OCI-LY3 (cell line): ENCODE data around the gene C1orf122.

Experiments used
- H2AFZ ChIP-seq: fragments of 200-600, 300-600 bp; shearing (Covaris generic); 2 replicates; pipeline ENCODE4 v1.6.0; 2014; ENCODE audit warnings: antibody characterized with exemption, low read depth, low read length
- H3K27ac ChIP-seq: fragments of 200-600, 300-600 bp; sonication (generic); 2 replicates; pipeline ENCODE4 v1.5.1; 2014; ENCODE audit warnings: mild to moderate bottlenecking, low read length, moderate library complexity, mixed read lengths
- H3K27me3 ChIP-seq: fragments of 200-600, 300-600 bp; sonication (generic); 2 replicates; pipeline ENCODE4 v1.6.1; 2014; ENCODE audit warnings: low read depth, low read length, mixed read lengths
- H3K36me3 ChIP-seq: fragments of 200-600, 300-600 bp; sonication (generic); replicated peaks from 2 replicates; pipeline ENCODE3; 2014; ENCODE audit warnings: low read depth, low read length, mixed read lengths
- H3K4me1 ChIP-seq: fragments of 300-600, 200-600 bp; sonication (generic); 2 replicates; pipeline ENCODE4 v1.6.1; 2014; ENCODE audit warnings: low read length, mixed read lengths
- H3K4me2 ChIP-seq: fragments of 200-600, 300-600 bp; sonication (generic); 2 replicates; pipeline ENCODE4 v1.6.1; 2014; ENCODE audit warnings: low read length, mixed read lengths
- H3K4me3 ChIP-seq: fragments of 300-600, 200-600 bp; sonication (generic); 2 replicates; pipeline ENCODE4 v1.5.1; 2014; ENCODE audit warnings: antibody characterized with exemption, mild to moderate bottlenecking, low read length, moderate library complexity
- H3K79me2 ChIP-seq: fragments of 300-600, 200-600 bp; shearing (Covaris generic); 2 replicates; pipeline ENCODE4 v1.6.1; 2014; ENCODE audit warnings: mild to moderate bottlenecking, low read length, mixed read lengths
- H3K9ac ChIP-seq: fragments of 300-600, 200-600 bp; shearing (Covaris generic); 2 replicates; pipeline ENCODE4 v1.6.0; 2014; ENCODE audit warnings: mild to moderate bottlenecking, low read length, moderate library complexity
- H3K9me3 ChIP-seq: fragments of 200-600, 300-600 bp; shearing (Covaris generic); 2 replicates; pipeline ENCODE4 v1.6.1; 2014; ENCODE audit warnings: low read length, mixed read lengths; ENCODE audit not compliant: insufficient read depth
- H4K20me1 ChIP-seq: fragments of 200-600, 300-600 bp; sonication (generic); 2 replicates; pipeline ENCODE4 v1.6.1; 2016; ENCODE audit warnings: low read length, mixed read lengths; ENCODE audit not compliant: insufficient read depth
- EZH2phosphoT487 ChIP-seq: fragments of 200-600 bp; shearing (Covaris generic); IDR thresholded peaks from 2 replicates; pipeline ENCODE4 v1.6.1; 2018; ENCODE audit warnings: antibody characterized with exemption, mixed run types, low read depth
- TF ChIP-seq, protein P1 (sequence below): fragments of 200-600, 300-600 bp; sonication (generic); IDR thresholded peaks from 2 replicates; pipeline ENCODE4 v1.5.1; 2014; ENCODE audit warnings: antibody characterized with exemption, low read length, low read depth

Gene C1orf122

DNA sequence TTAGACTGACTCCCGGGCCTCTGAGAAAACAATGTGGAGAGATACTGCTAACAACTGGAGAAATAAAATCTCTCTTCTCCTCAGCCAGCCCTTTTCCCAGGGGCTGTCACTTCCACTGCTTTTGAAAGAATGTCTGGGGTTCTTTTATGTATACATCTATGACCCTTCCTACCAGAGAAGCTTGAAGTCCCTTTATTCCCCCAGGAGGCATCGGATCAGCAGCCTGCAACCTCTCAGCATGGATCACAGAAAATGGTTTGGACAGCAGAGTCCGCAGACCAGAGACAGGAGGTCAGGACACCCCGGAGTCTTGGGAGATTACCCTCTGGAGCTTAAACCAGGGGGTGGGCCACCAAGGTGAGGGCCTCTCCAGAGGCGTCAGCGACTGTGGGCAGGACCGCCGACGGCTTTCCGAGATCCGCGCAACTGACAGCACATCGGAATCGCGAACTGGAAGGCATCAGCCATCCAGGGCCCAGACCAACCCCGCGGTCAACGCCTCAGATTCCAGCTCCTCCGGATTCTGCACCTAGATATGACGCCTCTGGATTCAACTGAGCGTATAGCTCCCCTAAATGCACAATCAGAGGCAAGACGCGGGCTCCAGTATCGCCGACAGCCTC, 43.7 kb upstream of the C1orf122 start:
- H3K27ac ChIP-seq = no peak overlapping the region
- no peaks in the 10 kb centered on the region for H3K9me3 ChIP-seq
- H3K9ac ChIP-seq = no peak overlapping the region
- no peaks in the 10 kb centered on the region for H4K20me1 ChIP-seq
- H3K36me3 ChIP-seq = no peaks in the 10 kb centered on the region
- H3K27me3 ChIP-seq = peaks cover 16% of the 10 kb centered on the region
- no peak overlapping the region for H3K4me3 ChIP-seq
- H2AFZ ChIP-seq = no peak overlapping the region
- TF ChIP-seq, protein P1, sequence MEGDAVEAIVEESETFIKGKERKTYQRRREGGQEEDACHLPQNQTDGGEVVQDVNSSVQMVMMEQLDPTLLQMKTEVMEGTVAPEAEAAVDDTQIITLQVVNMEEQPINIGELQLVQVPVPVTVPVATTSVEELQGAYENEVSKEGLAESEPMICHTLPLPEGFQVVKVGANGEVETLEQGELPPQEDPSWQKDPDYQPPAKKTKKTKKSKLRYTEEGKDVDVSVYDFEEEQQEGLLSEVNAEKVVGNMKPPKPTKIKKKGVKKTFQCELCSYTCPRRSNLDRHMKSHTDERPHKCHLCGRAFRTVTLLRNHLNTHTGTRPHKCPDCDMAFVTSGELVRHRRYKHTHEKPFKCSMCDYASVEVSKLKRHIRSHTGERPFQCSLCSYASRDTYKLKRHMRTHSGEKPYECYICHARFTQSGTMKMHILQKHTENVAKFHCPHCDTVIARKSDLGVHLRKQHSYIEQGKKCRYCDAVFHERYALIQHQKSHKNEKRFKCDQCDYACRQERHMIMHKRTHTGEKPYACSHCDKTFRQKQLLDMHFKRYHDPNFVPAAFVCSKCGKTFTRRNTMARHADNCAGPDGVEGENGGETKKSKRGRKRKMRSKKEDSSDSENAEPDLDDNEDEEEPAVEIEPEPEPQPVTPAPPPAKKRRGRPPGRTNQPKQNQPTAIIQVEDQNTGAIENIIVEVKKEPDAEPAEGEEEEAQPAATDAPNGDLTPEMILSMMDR = no peak
- no peak for TF ChIP-seq EZH2phosphoT487
- H3K4me2 ChIP-seq = no peak overlapping the region
- H3K79me2 ChIP-seq = no peaks in the 10 kb centered on the region
- H3K4me1 ChIP-seq = peaks cover 6% of the 10 kb centered on the region

DNA sequence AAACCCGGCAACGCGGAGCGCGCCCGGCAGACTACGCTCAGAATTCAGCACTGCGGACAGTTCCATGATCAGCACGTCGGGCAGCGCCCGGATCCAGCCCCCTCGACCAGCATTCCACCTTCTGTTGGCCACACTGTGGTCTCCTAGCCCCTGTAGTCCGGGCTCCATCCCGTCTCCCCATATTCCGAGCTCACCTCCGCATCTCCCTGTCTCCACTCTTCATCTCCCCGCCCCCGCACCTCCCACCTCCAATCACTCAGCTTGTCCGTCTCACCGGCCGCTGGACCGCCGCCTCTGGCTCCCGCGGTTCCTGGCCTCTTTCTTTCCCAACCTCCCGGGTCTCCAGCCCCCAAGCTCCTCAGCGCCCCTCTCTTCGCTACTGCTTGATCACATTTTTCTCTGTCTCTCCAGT, 43.2 kb upstream of the C1orf122 start:
- Histone ChIP-seq H3K4me1 (peaks cover 6% of the 10 kb centered on the region), H3K4me2 (no peak overlapping the region), H3K79me2 (no peaks in the 10 kb centered on the region), H3K27me3 (peaks cover 19% of the 10 kb centered on the region), H2AFZ (no peak overlapping the region), H3K4me3 (no peak overlapping the region), H3K36me3 (no peaks in the 10 kb centered on the region), H3K9me3 (no peaks in the 10 kb centered on the region), H4K20me1 (no peaks in the 10 kb centered on the region), H3K9ac (no peak overlapping the region), H3K27ac (no peak overlapping the region)
- TF ChIP-seq, protein P1 = no peak
- TF ChIP-seq EZH2phosphoT487 = no peak

DNA sequence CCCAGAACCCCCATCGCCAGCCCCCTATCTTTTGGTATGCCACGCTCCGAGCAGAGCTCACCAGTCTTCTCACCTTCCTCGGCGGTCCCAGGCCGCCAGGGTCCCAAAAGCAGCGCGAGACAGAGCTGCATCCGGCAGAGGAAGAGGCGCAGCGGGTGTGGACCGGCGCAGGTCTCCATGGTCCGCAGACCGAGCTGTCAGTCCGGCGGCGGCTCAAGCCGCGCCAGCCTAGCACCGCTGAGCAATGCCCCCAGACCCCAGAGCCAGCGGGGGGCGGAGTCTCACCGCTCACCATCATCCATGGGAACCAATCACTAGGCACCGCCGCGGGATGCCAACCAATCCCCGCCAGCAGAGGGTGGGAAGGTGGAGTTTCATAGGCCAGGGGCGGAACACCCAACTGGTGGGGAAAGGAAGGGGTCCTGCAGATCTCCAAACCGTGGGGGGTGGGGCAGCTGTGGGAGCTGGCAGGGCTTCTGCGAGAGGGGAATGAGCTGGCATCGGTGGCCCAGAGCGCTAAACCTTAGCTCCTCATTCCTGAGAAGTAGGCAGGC, 42.6 kb upstream of the C1orf122 start, which contains the start of gene EPHA10:
Gene EPHA10, minus strand, starts transcription at position 233 of the 554 bp plus-strand sequence. Its CDS starts 54 bp downstream, at position 179.
- Histone ChIP-seq H3K79me2 (no peaks in the 10 kb centered on the region), H2AFZ (peak within 1 kb of the TSS; percentile 66), H3K27me3 (peaks cover 22% of the 10 kb centered on the region), H3K27ac (no peak within 1 kb of the TSS), H4K20me1 (no peaks in the 10 kb centered on the region), H3K36me3 (no peaks in the 10 kb centered on the region), H3K4me2 (peak within 1 kb of the TSS; percentile 84), H3K9ac (peak within 1 kb of the TSS; percentile 45), H3K4me1 (peaks cover 6% of the 10 kb centered on the region), H3K9me3 (no peaks in the 10 kb centered on the region), H3K4me3 (peak within 1 kb of the TSS; percentile 84)
- TF ChIP-seq, protein P1 = no peak
- no peak for TF ChIP-seq EZH2phosphoT487

DNA sequence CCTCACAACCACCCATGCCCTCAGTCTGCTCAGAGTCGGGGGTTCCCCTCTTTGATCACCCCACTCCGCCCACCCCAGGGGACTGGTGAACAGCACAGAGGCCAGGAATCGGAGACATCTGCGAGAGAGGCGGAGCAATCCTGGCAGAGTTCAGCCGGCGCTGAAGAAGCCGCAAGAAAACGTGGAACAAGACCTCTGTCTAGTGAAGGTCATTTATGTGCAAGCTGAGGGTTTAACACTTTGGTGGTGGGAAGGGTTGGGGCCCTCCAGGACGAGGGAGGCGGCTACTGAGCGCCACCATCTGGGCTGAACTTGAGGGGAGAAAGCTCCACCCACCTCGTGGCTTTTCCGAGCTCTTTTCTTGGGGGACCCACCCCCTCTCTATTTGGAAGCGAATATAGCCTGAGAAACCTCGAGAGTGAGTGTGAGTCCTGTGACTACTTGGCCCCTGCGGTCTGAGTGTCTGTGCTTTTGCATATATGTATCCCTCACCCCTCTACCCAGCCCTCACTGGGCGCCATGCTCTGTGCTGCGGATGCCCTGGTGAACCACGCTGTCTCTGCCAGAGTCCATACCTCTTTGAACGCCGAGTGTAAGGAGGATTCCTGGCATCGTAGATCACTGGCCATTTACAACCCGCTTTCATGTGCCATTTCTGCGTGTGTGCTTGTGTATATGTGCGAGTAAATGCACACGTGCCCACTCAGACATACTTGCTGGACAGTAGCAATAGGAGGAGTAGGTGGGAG, 41.5 kb upstream of the C1orf122 start:
- Histone ChIP-seq H3K27me3 (peaks cover 22% of the 10 kb centered on the region), H3K27ac (no peak overlapping the region), H3K9me3 (no peaks in the 10 kb centered on the region), H3K36me3 (no peaks in the 10 kb centered on the region), H3K9ac (peak overlapping the region; percentile 45), H3K4me3 (peak overlapping the region; percentile 84), H2AFZ (peak overlapping the region; percentile 66), H3K79me2 (no peaks in the 10 kb centered on the region), H4K20me1 (no peaks in the 10 kb centered on the region), H3K4me1 (peaks cover 6% of the 10 kb centered on the region), H3K4me2 (peak overlapping the region; percentile 84)
- TF ChIP-seq EZH2phosphoT487 = no peak
- TF ChIP-seq, protein P1 = peak; percentile 61
